ENCODE measurements around the gene CAMK2G. TPM values are rescaled to one million over a fixed set of nuclear protein-coding genes. Genes with fewer than 3 reads are reported as not detected.

CAMK2G gene
- total RNA-seq, 4 donors from 2014 or later = 72.0 to 131 (median 83.0) TPM

- intact Hi-C loops (cut with DNase I; ENCODE audit: low total_unique reads) = no loop called here
- peaks cover 0 to 17% (median 4%) of the 10 kb centered on the region in 4 donors for H3K36me3 ChIP-seq
- H3K4me1 ChIP-seq = peaks cover 22 to 37% (median 29%) of the 10 kb centered on the region in 4 donors
- H3K4me3 ChIP-seq = peak overlapping the region; percentile 62 to 84 (median 78)
- 0% methylated on average over 73 of the region's 101 CpGs; no CpG with 5 or more reads in 1 of the 2 donors for WGBS, 2 donors (ENCODE audit: low coverage in 1 of 2)
- H3K27ac ChIP-seq = peak overlapping the region; percentile 91 to 99 (median 95)
- peak; percentile 84 for DNase-seq
- no peaks in the 10 kb centered on the region for H3K27me3 ChIP-seq
- no peak for TF ChIP-seq EP300 (IDR thresholded peaks at IDR 0.05; ENCODE audit: low read depth)
- peak; percentile 69 for TF ChIP-seq POLR2A (IDR thresholded peaks at IDR 0.05)
- peak in 1 of 5 experiments; percentile 16 for TF ChIP-seq CTCF (IDR thresholded peaks at IDR 0.05)
- peak; percentile 87 to 90 (median 89) for TF ChIP-seq POLR2AphosphoS5 (IDR thresholded peaks at IDR 0.05)
- in situ Hi-C loops (cut with MboI; ENCODE audit: low pct_ligation_motif_present in 1 of 4, low pct_unique_long_range_greater_than_20kb in 1 of 4, low sequenced_read_pairs in 3 of 4) = no loop called here
- H3K9me3 ChIP-seq = no peaks in the 10 kb centered on the region
These were observed 101.8 kb downstream of the CAMK2G start for GRCh38 chr10:73772281-73773151.

- in situ Hi-C loops (cut with MboI; ENCODE audit: low pct_ligation_motif_present in 1 of 4, low pct_unique_long_range_greater_than_20kb in 1 of 4, low sequenced_read_pairs in 3 of 4) = no loop called here
- Histone ChIP-seq H3K9me3 (no peaks in the 10 kb centered on the region), H3K27ac (peak overlapping the region; percentile 91 to 99 (median 95)), H3K27me3 (no peaks in the 10 kb centered on the region), H3K4me3 (peak overlapping the region; percentile 62 to 84 (median 78)), H3K4me1 (peaks cover 22 to 37% (median 29%) of the 10 kb centered on the region in 4 donors), H3K36me3 (peaks cover 0 to 18% (median 8%) of the 10 kb centered on the region in 4 donors)
- peak; percentile 87 for DNase-seq
- WGBS, 2 donors (ENCODE audit: low coverage in 1 of 2) = 13 to 26% methylated on average over 3 to 17 of the region's 17 CpGs
- intact Hi-C loops (cut with DNase I; ENCODE audit: low total_unique reads) = no loop called here
- no peak for TF ChIP-seq POLR2A (IDR thresholded peaks at IDR 0.05)
- no peak for TF ChIP-seq EP300 (IDR thresholded peaks at IDR 0.05; ENCODE audit: low read depth)
- TF ChIP-seq POLR2AphosphoS5 (IDR thresholded peaks at IDR 0.05) = no peak
- TF ChIP-seq CTCF (IDR thresholded peaks at IDR 0.05) = no peak
These were observed 102.6 kb downstream of the CAMK2G start for GRCh38 chr10:73771722-73772280.

- intact Hi-C loops (cut with DNase I; ENCODE audit: low total_unique reads) = no loop called here
- 91% methylated on average over 5 of the region's 5 CpGs; no CpG with 5 or more reads in 1 of the 2 donors for WGBS, 2 donors (ENCODE audit: low coverage in 1 of 2)
- Histone ChIP-seq H3K9me3 (no peaks in the 10 kb centered on the region), H3K36me3 (peaks cover 0 to 39% (median 17%) of the 10 kb centered on the region in 4 donors), H3K4me1 (peaks cover 13 to 20% (median 18%) of the 10 kb centered on the region in 4 donors), H3K27me3 (no peaks in the 10 kb centered on the region), H3K4me3 (no peak overlapping the region), H3K27ac (no peak overlapping the region)
- no peak for DNase-seq
- in situ Hi-C loops (cut with MboI; ENCODE audit: low pct_ligation_motif_present in 1 of 4, low pct_unique_long_range_greater_than_20kb in 1 of 4, low sequenced_read_pairs in 3 of 4) = no loop called here
- no peak for TF ChIP-seq EP300 (IDR thresholded peaks at IDR 0.05; ENCODE audit: low read depth)
- no peak for TF ChIP-seq CTCF (IDR thresholded peaks at IDR 0.05)
- no peak for TF ChIP-seq POLR2A (IDR thresholded peaks at IDR 0.05)
- TF ChIP-seq POLR2AphosphoS5 (IDR thresholded peaks at IDR 0.05) = no peak
These were observed 105.0 kb downstream of the CAMK2G start for GRCh38 chr10:73769396-73769795.

- no peaks in the 10 kb centered on the region for H3K9me3 ChIP-seq
- peaks cover 0 to 44% (median 19%) of the 10 kb centered on the region in 4 donors for H3K36me3 ChIP-seq
- whole genome bisulfite sequencing, 2 donors (ENCODE audit: low coverage in 1 of 2) = 41 to 65% methylated on average over 6 to 11 of the region's 11 CpGs
- in situ Hi-C loops (cut with MboI; ENCODE audit: low pct_ligation_motif_present in 1 of 4, low pct_unique_long_range_greater_than_20kb in 1 of 4, low sequenced_read_pairs in 3 of 4) (no loop called here), intact Hi-C loops (cut with DNase I; ENCODE audit: low total_unique reads) (no loop called here)
- no peak overlapping the region for H3K27ac ChIP-seq
- H3K27me3 ChIP-seq = no peaks in the 10 kb centered on the region
- H3K4me1 ChIP-seq = peaks cover 7 to 15% (median 13%) of the 10 kb centered on the region in 4 donors
- peak; percentile 36 for DNase-seq
- TF ChIP-seq EP300 (IDR thresholded peaks at IDR 0.05; ENCODE audit: low read depth) = no peak
- TF ChIP-seq POLR2A (IDR thresholded peaks at IDR 0.05) = no peak
- TF ChIP-seq POLR2AphosphoS5 (IDR thresholded peaks at IDR 0.05) = no peak
- peak in 1 of 5 experiments; percentile 32 for TF ChIP-seq CTCF (IDR thresholded peaks at IDR 0.05)
- no peak overlapping the region for H3K4me3 ChIP-seq
These were observed 105.5 kb downstream of the CAMK2G start for GRCh38 chr10:73768881-73769280.
